ENCODE measurements around the gene GAS2L1. TPM values are rescaled to one million over a fixed set of nuclear protein-coding genes. Genes with fewer than 3 reads are reported as not detected.
"Not testable (repeated sequence)": the region's sequence is repeated elsewhere in the genome, so short reads cannot be mapped to it uniquely, and the experiment has no call there.

Gene GAS2L1
- polyA plus RNA-seq, 3 donors from 2014 or later, result 0.26 to 1.2 TPM; not detected in 1

DNA sequence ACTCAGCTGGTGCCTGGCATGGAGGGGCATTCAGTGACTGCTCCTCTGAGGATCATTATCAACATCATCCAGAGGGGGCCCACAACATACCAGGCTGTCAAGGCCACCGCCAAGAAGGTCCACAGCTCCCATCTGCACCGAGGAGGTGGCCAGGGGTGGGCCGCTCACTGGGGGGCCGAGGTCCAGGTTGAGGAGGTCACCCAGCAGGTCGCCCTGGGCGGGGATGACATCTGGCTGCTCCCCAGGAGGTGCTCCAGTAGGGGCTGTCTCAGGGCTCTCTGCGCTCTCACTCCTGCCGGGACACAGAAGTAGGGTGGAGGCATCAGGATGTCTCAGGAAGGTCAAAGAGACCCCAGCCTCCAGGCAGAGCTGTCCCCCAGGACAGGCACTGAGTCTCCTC, 34.1 kb downstream of the GAS2L1 start:
- Mint-ChIP-seq H3K9me3 (no peaks in the 10 kb centered on the region), H3K27me3 (ENCODE audit: low read depth in 3 of 3) (peaks cover 0 to 3% (median 2%) of the 10 kb centered on the region in 3 donors), H3K27ac (no peak overlapping the region), H3K4me3 (no peak overlapping the region), H3K4me1 (no peaks in the 10 kb centered on the region), H3K36me3 (peaks cover 4 to 40% (median 14%) of the 10 kb centered on the region in 3 donors)
- no peak for DNase-seq

DNA sequence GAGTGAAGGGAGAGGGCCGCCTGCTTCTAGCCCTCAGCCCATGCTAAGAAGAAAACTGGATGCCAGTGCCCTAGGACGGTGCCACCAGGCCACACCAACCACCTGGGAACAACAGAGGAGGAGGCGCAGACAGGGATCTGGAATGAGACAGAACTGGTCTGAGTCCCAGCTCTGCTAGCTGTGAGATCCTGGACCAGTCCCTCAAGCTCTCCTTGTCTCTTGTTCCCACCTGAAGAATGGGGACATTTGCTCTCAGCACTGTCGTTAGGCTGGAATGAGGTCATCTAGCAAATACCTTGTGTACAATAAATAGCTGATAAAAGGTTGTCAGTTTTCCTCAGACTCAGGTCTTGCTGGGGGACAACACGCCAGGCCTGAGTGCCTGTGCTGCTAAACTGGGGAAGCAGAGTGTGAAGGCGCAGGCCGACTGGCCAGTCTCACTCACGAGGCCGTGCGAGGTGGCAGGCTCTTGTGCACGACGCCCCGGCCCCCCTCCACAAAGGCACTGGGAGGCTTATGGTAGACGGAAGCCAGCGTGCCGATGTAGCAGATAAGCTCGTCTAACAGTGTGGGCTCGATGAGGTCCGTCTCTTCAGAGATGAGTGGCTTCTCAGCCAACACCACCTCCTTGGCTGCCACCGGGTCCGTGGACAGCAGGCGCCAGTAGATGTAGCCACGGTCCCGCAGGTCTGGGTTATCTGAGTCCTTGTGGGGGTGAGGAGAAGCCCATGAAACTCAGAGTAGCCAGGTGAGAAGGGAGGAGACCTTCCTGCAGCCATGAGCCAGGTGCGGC, 34.8 kb downstream of the GAS2L1 start:
- Mint-ChIP-seq H3K36me3 (peaks cover 4 to 41% (median 14%) of the 10 kb centered on the region in 3 donors), H3K9me3 (no peaks in the 10 kb centered on the region), H3K4me3 (no peak overlapping the region), H3K27ac (no peak overlapping the region), H3K27me3 (ENCODE audit: low read depth in 3 of 3) (peaks cover 0 to 3% (median 2%) of the 10 kb centered on the region in 3 donors), H3K4me1 (no peaks in the 10 kb centered on the region)
- no peak for DNase-seq

GRCh38 chr22:29341849-29342127, 35.3 kb downstream of the GAS2L1 start:
- DNase-seq, result no peak
- Mint-ChIP-seq H3K27ac (no peak overlapping the region), H3K4me3 (no peak overlapping the region), H3K36me3 (peaks cover 4 to 44% (median 14%) of the 10 kb centered on the region in 3 donors), H3K27me3 (ENCODE audit: low read depth in 3 of 3) (peaks cover 0 to 3% (median 2%) of the 10 kb centered on the region in 3 donors), H3K4me1 (no peaks in the 10 kb centered on the region), H3K9me3 (no peaks in the 10 kb centered on the region)

- H3K4me3 Mint-ChIP-seq, result no peak overlapping the region
- DNase-seq, result no peak
- peaks cover 0 to 3% (median 2%) of the 10 kb centered on the region in 3 donors for H3K27me3 Mint-ChIP-seq (ENCODE audit: low read depth in 3 of 3)
- H3K4me1 Mint-ChIP-seq, result no peaks in the 10 kb centered on the region
- H3K27ac Mint-ChIP-seq, result peak overlapping the region in 1 of 6 donors; percentile 34
- peaks cover 4 to 46% (median 14%) of the 10 kb centered on the region in 3 donors for H3K36me3 Mint-ChIP-seq
- H3K9me3 Mint-ChIP-seq, result no peaks in the 10 kb centered on the region
Observed at GRCh38 chr22:29342177-29342576, 35.7 kb downstream of the GAS2L1 start.

GRCh38 chr22:29342577-29343312, 36.3 kb downstream of the GAS2L1 start:
- no peak for DNase-seq
- Mint-ChIP-seq H3K4me1 (no peaks in the 10 kb centered on the region), H3K36me3 (peaks cover 9 to 52% (median 18%) of the 10 kb centered on the region in 3 donors), H3K27me3 (ENCODE audit: low read depth in 3 of 3) (peaks cover 0 to 3% (median 2%) of the 10 kb centered on the region in 3 donors), H3K27ac (no peak overlapping the region), H3K4me3 (no peak overlapping the region), H3K9me3 (no peaks in the 10 kb centered on the region)

DNA sequence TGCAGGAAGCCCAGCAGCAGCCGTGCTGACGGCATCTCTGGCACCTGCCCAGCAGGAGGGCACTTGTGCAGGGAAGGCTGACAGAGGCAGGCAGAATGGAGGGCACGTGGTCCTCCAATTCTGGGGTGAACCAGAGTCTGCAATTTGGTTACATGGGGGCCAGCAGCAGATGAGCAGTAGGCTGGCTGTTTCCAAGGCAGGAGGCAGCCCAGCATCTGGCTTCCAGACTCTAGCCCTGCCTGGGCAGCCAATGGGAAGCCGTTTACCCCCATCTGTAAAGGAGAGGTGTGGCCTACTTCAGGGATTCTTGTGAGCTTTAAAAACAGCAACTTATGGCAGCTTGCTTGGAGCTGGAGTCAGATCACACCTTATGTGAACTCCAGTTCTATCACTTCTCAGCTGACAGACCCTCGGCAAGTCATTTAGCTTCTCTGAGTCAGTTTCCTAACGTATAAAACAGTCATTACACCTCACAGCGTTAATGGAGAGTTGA, 36.9 kb downstream of the GAS2L1 start:
- Mint-ChIP-seq H3K4me1 (no peaks in the 10 kb centered on the region), H3K36me3 (peaks cover 12 to 52% (median 20%) of the 10 kb centered on the region in 3 donors), H3K9me3 (no peaks in the 10 kb centered on the region), H3K4me3 (no peak overlapping the region), H3K27ac (no peak overlapping the region), H3K27me3 (ENCODE audit: low read depth in 3 of 3) (peaks cover 0 to 3% (median 2%) of the 10 kb centered on the region in 3 donors)
- no peak for DNase-seq

- H3K36me3 Mint-ChIP-seq, result peaks cover 19 to 49% (median 20%) of the 10 kb centered on the region in 3 donors
Observed at GRCh38 chr22:29344137-29344536, 37.7 kb downstream of the GAS2L1 start.

GRCh38 chr22:29344889-29345288, 38.4 kb downstream of the GAS2L1 start:
- not testable (repeated sequence) for H3K4me1 Mint-ChIP-seq; H3K9me3 Mint-ChIP-seq; H3K27ac Mint-ChIP-seq; H3K27me3 Mint-ChIP-seq (ENCODE audit: low read depth in 3 of 3); H3K4me3 Mint-ChIP-seq; DNase-seq
- H3K36me3 Mint-ChIP-seq, result peaks cover 15 to 48% (median 15%) of the 10 kb centered on the region in 3 donors

More at GRCh38 chr22:29344137-29344536, 37.7 kb downstream of the GAS2L1 start:
- Mint-ChIP-seq H3K9me3 (no peaks in the 10 kb centered on the region), H3K27ac (no peak overlapping the region), H3K4me3 (no peak overlapping the region), H3K27me3 (ENCODE audit: low read depth in 3 of 3) (peaks cover 0 to 3% (median 0%) of the 10 kb centered on the region in 3 donors), H3K4me1 (no peaks in the 10 kb centered on the region)
- DNase-seq, result no peak

DNA sequence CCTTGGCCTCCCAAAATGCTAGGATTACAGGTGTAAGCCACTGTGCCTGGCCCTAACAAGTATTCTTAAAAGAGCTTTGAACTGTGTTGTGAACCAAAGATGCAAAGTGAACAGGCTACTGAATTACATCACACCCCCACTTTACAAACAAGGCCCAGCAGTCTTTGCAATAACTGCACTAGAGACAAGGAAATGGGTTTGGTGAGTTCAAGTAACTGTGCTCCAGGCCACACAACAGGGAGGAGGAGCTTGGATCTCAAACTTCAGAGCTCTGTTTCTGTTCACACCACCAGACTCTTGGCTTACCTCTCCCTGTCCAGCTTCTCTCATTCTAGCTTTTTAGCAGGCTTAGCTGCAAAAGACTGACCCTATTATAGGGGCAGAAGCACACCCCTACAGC, 39.5 kb downstream of the GAS2L1 start:
- Mint-ChIP-seq H3K9me3 (no peaks in the 10 kb centered on the region), H3K36me3 (peaks cover 15 to 52% (median 22%) of the 10 kb centered on the region in 3 donors)

DNA sequence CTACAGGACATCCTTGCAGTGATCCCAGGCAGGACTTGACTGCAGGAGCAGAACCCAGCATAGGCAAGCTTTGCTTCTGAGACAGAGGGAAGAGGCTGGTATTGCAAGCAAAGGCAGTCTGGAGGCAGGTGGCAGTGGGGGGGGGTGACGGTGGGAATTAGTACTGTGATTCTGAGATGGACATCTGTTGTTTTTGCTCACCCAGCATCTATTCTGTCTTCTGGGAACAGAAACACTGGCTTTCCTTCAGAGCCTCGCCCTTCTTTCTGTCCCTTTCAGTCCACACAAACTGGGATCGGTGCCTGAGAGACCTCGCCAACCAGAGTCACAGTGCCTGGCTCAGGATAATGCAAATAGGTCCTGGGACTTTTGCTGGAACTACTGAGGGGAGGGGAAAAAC, 40.2 kb downstream of the GAS2L1 start:
- peaks cover 0 to 1% (median 0%) of the 10 kb centered on the region in 3 donors for H3K27me3 Mint-ChIP-seq (ENCODE audit: low read depth in 3 of 3)
- H3K27ac Mint-ChIP-seq, result no peak overlapping the region
- peaks cover 18 to 54% (median 25%) of the 10 kb centered on the region in 3 donors for H3K36me3 Mint-ChIP-seq
- H3K4me3 Mint-ChIP-seq, result no peak overlapping the region
- H3K9me3 Mint-ChIP-seq, result no peaks in the 10 kb centered on the region
- no peak for DNase-seq
- H3K4me1 Mint-ChIP-seq, result no peaks in the 10 kb centered on the region

More for the DNA sequence above, 39.5 kb downstream of the GAS2L1 start:
- Mint-ChIP-seq H3K4me3 (no peak overlapping the region), H3K27me3 (ENCODE audit: low read depth in 3 of 3) (peaks cover 0 to 1% (median 0%) of the 10 kb centered on the region in 3 donors), H3K27ac (peak overlapping the region in 1 of 6 donors; percentile 45), H3K4me1 (no peaks in the 10 kb centered on the region)
- DNase-seq, result no peak

- Mint-ChIP-seq H3K27me3 (ENCODE audit: low read depth in 3 of 3) (peaks cover 0 to 1% (median 0%) of the 10 kb centered on the region in 3 donors), H3K9me3 (no peaks in the 10 kb centered on the region), H3K36me3 (peaks cover 19 to 50% (median 29%) of the 10 kb centered on the region in 3 donors), H3K27ac (no peak overlapping the region), H3K4me3 (no peak overlapping the region), H3K4me1 (no peaks in the 10 kb centered on the region)
- no peak for DNase-seq
Observed at GRCh38 chr22:29348041-29348440, 41.6 kb downstream of the GAS2L1 start.

- Mint-ChIP-seq H3K4me3 (no peak overlapping the region), H3K27me3 (ENCODE audit: low read depth in 3 of 3) (peaks cover 0 to 4% (median 1%) of the 10 kb centered on the region in 3 donors), H3K4me1 (no peaks in the 10 kb centered on the region), H3K27ac (no peak overlapping the region), H3K36me3 (peaks cover 22 to 54% (median 29%) of the 10 kb centered on the region in 3 donors), H3K9me3 (no peaks in the 10 kb centered on the region)
- DNase-seq, result no peak
Observed at GRCh38 chr22:29348956-29349355, 42.5 kb downstream of the GAS2L1 start.

GRCh38 chr22:29351042-29351441, 44.6 kb downstream of the GAS2L1 start:
- H3K36me3 Mint-ChIP-seq, result peaks cover 22 to 56% (median 37%) of the 10 kb centered on the region in 3 donors
- no peaks in the 10 kb centered on the region for H3K4me1 Mint-ChIP-seq
- H3K4me3 Mint-ChIP-seq, result no peak overlapping the region
- DNase-seq, result no peak
- no peaks in the 10 kb centered on the region for H3K9me3 Mint-ChIP-seq
- H3K27ac Mint-ChIP-seq, result no peak overlapping the region
- peaks cover 0 to 4% (median 0%) of the 10 kb centered on the region in 3 donors for H3K27me3 Mint-ChIP-seq (ENCODE audit: low read depth in 3 of 3)

DNA sequence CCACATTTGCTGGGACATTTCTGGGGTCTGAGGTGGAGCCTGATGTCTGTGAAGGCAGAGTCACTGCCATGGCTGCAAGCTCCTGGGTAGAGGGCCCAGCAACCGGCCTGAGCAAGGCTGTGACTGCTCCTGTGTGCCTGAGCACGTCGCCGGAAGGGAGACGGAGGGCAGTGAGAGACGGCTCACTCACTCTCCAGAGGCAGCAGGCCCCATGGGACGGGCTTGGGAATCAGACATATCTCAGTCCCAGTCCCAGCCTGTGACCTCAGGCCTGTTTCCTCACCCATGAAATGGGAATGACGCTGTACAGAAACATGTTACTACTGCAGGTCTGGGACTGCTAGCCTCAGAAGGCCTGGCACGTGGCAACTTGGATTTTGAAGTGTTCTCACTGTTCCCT, 45.4 kb downstream of the GAS2L1 start:
- Mint-ChIP-seq H3K27ac (no peak overlapping the region), H3K27me3 (ENCODE audit: low read depth in 3 of 3) (peaks cover 0 to 4% (median 0%) of the 10 kb centered on the region in 3 donors)

More for the DNA sequence above, 45.4 kb downstream of the GAS2L1 start:
- no peak overlapping the region for H3K4me3 Mint-ChIP-seq
- peaks cover 22 to 52% (median 37%) of the 10 kb centered on the region in 3 donors for H3K36me3 Mint-ChIP-seq
- H3K9me3 Mint-ChIP-seq, result no peaks in the 10 kb centered on the region
- no peak for DNase-seq
- no peaks in the 10 kb centered on the region for H3K4me1 Mint-ChIP-seq

All from immature natural killer cell (primary cell).